Adrenal gland (tissue), 12 donors: ENCODE results near the gene TOR3A. TPM values are rescaled to one million over a fixed set of nuclear protein-coding genes. Genes with fewer than 3 reads are reported as not detected.
A peak's percentile ranks its signal among the peaks of the same experiment; 100 is the strongest.

Experiments used
- DNase-seq, 7 donors: peaks; one replicate each; pipeline ENCODE4 v3.0.0-alpha.2; 2019 to 2020
- H3K27ac ChIP-seq, 5 donors: fragments of 200-600 bp; sonication (generic) in 4 of 5; 1 replicate in 3 of 5; 2 replicates in 2 of 5; pipeline versions ENCODE4 v1.5.1 to v1.8.0; 2016 to 2020; ENCODE audit warnings: mild to moderate bottlenecking in 1 of 5
- H3K27me3 ChIP-seq: fragments of 200-600 bp; 2 replicates; pipeline ENCODE4 v1.8.0; 2021
- H3K36me3 ChIP-seq, 2 donors: fragments of 200-600 bp; replicated peaks in 1 of 2; 1 replicate in 1 of 2; 2 replicates in 1 of 2; pipeline versions ENCODE4 v1.5.1 to v1.8.0; 2018 to 2022
- H3K4me1 ChIP-seq, 2 donors: fragments of 200-600 bp; replicated peaks in 1 of 2; 1 replicate in 1 of 2; 2 replicates in 1 of 2; pipeline versions ENCODE4 v1.5.1 to v1.8.0; 2018 to 2021
- H3K4me3 ChIP-seq, 4 donors: fragments of 200-600 bp; sonication (generic) in 3 of 4; one replicate each; pipeline ENCODE4 v1.5.1; 2016 to 2018
- H3K9me3 ChIP-seq, 3 donors: fragments of 200-600 bp; sonication (generic) in 1 of 3; replicated peaks in 1 of 3; 1 replicate in 2 of 3; 2 replicates in 1 of 3; pipeline versions ENCODE4 v1.5.1 to v1.8.0; 2016 to 2021
- POLR2A ChIP-seq, 2 donors: fragments of 450-650 bp; IDR thresholded peaks; one replicate each; pipeline ENCODE4 v1.6.1; 2017; ENCODE audit warnings: antibody characterized with exemption in 2 of 2, mild to moderate bottlenecking in 2 of 2, moderate library complexity in 1 of 2
- WGBS, 4 donors: extraction: QIAGEN DNeasy Blood & Tissue Kit in 2 of 4; methylation state at CpG; one replicate each; pipeline versions ENCODE4 v1.1.5 to v1.1.7; 2013 to 2017; 5-methylcytosine and 5-hydroxymethylcytosine counted together
- intact Hi-C, 2 donors: fragments of 100-400 bp; cut with DNase I; formaldehyde crosslinking; loops; one replicate each; pipeline versions ENCODE4 v1.14.1 to v1.15.0; 2022 to 2023
- polyA plus RNA-seq, 3 donors: library from polyadenylated mRNA; stranded (reverse); fragments of 200-250 nt in 2 of 3; fragments of 350-450 nt in 1 of 3; fragmentation: Illumina TruSeq in 1 of 3; extraction: RNeasy Lipid Tissue Mini Kit (QIAGEN cat#74804) in 1 of 3; gene quantifications; one replicate each; pipeline ENCODE4 v1.2.3, GENCODE V29; 2013 to 2014
- total RNA-seq, 9 donors: library from RNA; depleted of rRNA in 4 of 9; stranded (reverse); fragments of >200 nt in 4 of 9; fragments of 120-200 nt in 1 of 9; fragmentation: NEBNext Ultra II Directional in 1 of 9; extraction: Animal tissue kit (Norgen Biotek cat#: 25700) in 1 of 9; gene quantifications; one replicate each; pipeline versions ENCODE4 v1.1.0 to v1.2.4, GENCODE V29; 2013 to 2023
- TF ChIP-seq, protein P1 (sequence below), 6 experiments: fragments of 450-650 bp in 4 of 6; fragments of 200-600 bp in 2 of 6; sonication (generic) in 1 of 6; IDR thresholded peaks; 1 replicate in 5 of 6; 2 replicates in 1 of 6; pipeline versions ENCODE4 v1.5.1 to v1.8.0; 2016 to 2021; ENCODE audit warnings: antibody characterized with exemption in 6 of 6, mild to moderate bottlenecking in 2 of 6, moderate library complexity in 1 of 6
- donor health status: healthy with polysubstance abuse.
- donor health status: Bipolar disorder and iron deficiency.
- donor health status: DM: yes; HTN: yes; CAD: no.
- donor health status: DM: no; HTN: no; CAD: no.
- donor health status: DM: no; HTN: no; CAD: no.
- donor health status: DM: yes; HTN: yes; CAD: no.

The TOR3A gene
- total and polyA plus RNA-seq, 12 donors: 6.8 to 53.5 (median 22.3) TPM

DNA sequence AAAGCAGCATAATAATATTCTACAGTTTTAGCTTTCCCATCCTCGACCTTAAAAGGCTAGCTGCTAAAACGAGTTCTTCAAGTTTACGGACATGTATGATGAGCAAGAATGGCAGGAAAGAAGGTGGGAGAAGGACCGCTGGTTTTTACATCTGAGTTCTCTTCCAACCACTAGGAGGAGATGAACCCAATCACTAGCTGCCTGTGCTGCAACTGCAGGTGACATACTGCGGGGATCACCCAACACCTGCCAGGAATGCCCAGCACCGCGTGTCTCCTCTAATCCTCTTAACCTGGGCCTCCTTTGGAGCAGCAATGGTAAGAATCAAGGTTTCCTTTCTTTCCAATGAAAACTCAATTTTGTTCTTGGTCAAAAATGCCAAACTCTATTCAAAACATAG lies 23.5 kb downstream of the TOR3A start:
- H3K27ac ChIP-seq: no peak overlapping the region
- 80 to 89% (median 81%) methylated on average over 7 of the region's 7 CpGs for WGBS, 4 donors
- peak in 1 of 7 donors; percentile 41 for DNase-seq
- H3K9me3 ChIP-seq: no peaks in the 10 kb centered on the region
- peaks cover 0 to 33% of the 10 kb centered on the region in 2 donors for H3K36me3 ChIP-seq
- no peaks in the 10 kb centered on the region for H3K27me3 ChIP-seq
- no peaks in the 10 kb centered on the region for H3K4me1 ChIP-seq
- intact Hi-C loops: no loop called here
- H3K4me3 ChIP-seq: no peak overlapping the region
- TF ChIP-seq, protein P1, sequence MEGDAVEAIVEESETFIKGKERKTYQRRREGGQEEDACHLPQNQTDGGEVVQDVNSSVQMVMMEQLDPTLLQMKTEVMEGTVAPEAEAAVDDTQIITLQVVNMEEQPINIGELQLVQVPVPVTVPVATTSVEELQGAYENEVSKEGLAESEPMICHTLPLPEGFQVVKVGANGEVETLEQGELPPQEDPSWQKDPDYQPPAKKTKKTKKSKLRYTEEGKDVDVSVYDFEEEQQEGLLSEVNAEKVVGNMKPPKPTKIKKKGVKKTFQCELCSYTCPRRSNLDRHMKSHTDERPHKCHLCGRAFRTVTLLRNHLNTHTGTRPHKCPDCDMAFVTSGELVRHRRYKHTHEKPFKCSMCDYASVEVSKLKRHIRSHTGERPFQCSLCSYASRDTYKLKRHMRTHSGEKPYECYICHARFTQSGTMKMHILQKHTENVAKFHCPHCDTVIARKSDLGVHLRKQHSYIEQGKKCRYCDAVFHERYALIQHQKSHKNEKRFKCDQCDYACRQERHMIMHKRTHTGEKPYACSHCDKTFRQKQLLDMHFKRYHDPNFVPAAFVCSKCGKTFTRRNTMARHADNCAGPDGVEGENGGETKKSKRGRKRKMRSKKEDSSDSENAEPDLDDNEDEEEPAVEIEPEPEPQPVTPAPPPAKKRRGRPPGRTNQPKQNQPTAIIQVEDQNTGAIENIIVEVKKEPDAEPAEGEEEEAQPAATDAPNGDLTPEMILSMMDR (IDR thresholded peaks at IDR 0.05): peak in 1 of 6 experiments; percentile 22
- no peak for TF ChIP-seq POLR2A (IDR thresholded peaks at IDR 0.05)

DNA sequence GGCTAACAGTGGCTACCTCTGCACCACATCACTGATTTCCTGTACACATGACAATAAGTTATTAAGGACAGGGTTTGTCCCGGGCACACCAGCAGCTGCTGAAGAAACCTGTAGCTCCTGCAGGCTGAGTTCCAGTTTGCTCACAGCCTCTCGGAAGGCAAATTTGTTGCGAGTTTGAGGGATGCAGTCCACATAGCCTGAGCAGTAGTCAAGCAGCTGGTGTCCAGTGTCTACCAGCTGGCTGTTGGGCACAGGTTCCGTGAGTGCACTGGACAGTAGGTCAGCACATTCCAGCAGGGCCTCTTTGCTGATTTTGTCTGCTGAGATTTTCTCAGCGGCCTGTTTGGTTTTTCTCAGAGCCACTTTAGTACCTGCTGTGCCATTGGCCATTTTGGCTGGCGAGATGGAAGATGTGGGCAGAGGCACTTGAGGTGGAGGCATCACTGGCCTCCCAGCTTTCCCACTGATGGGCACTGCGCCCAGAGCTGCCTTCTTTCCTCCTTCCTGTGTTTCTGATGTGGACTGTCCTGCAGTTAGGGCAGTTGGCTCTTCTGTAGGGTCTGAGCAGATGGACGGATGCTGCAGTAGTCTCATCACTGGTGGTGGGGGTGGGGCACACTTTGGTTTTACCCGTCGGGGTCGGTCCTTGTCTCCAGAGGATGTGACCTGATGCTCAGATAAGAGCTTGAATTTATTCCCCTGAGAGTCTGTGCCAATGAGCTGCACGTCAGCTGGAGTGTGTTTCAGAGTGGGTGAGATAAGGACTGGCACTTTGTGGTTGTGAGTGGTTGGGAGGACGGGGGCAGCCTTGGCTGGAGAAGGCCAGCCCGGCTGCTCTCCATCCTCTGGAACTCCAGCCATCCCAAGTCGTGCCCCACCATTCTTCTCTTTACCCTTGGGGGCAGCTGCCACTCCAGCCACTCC lies 26.1 kb downstream of the TOR3A start:
- peak in 3 of 7 donors; percentile 41 to 48 (median 42) for DNase-seq
- 64 to 78% (median 66%) methylated on average over 10 to 15 of the region's 15 CpGs for WGBS, 4 donors
- H3K27me3 ChIP-seq: no peaks in the 10 kb centered on the region
- H3K4me1 ChIP-seq: no peaks in the 10 kb centered on the region
- H3K9me3 ChIP-seq: no peaks in the 10 kb centered on the region
- H3K36me3 ChIP-seq: peaks cover 0 to 43% of the 10 kb centered on the region in 2 donors
- no peak overlapping the region for H3K4me3 ChIP-seq
- no peak overlapping the region for H3K27ac ChIP-seq
- intact Hi-C loops: no loop called here
- TF ChIP-seq, protein P1 (IDR thresholded peaks at IDR 0.05): no peak
- TF ChIP-seq POLR2A (IDR thresholded peaks at IDR 0.05): no peak

DNA sequence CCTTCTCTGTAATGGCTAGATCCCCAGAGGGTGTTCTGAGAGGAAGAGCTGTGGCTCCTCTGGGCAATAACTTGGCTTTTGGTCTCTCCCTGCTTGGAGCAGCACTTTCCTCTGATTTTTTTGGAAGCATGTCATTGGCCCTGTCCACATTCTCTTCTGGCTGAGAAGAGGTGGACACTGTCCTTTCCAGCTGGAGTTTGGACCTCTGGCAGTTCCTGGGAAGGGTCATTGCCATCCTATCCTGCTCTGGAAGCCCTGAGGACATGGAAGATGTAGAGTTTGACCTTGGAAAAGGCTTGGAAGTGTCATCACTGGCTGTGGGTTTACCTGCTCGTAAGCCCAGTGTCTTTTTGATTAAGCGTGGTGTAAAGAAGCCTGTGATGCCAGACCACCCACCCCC lies 26.8 kb downstream of the TOR3A start:
- 95 to 100% (median 98%) methylated on average over 2 of the region's 2 CpGs for WGBS, 4 donors
- no peak for DNase-seq
- Histone ChIP-seq H3K36me3 (peaks cover 0 to 43% of the 10 kb centered on the region in 2 donors), H3K9me3 (no peaks in the 10 kb centered on the region), H3K27me3 (no peaks in the 10 kb centered on the region), H3K27ac (no peak overlapping the region), H3K4me1 (no peaks in the 10 kb centered on the region), H3K4me3 (no peak overlapping the region)
- intact Hi-C loops: no loop called here
- TF ChIP-seq, protein P1 (IDR thresholded peaks at IDR 0.05): no peak
- TF ChIP-seq POLR2A (IDR thresholded peaks at IDR 0.05): no peak

DNA sequence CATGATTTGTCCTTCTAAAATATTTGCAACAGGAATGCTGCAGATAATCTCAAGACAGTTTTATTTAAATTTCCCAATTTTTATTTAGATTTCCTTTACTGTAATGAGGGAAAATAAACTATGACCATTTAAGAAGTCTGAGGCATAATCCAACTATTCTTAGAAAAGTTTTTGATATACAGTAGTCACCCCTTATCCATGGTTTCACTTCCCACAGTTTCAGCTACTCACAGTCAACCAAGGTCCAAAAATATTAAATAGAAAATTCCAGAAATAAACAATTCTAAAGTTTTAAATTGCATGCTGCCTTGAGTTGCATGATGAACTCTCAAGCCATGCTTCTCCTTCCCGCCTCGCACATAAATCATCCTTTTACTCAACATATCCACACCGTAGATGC lies 33.3 kb downstream of the TOR3A start:
- no peak overlapping the region for H3K27ac ChIP-seq
- DNase-seq: no peak
- intact Hi-C loops: no loop called here
- WGBS, 4 donors: 85 to 90% (median 88%) methylated on average over 3 of the region's 3 CpGs
- H3K4me3 ChIP-seq: no peak overlapping the region
- no peaks in the 10 kb centered on the region for H3K9me3 ChIP-seq
- H3K4me1 ChIP-seq: peaks cover 0 to 3% of the 10 kb centered on the region in 2 donors
- no peak for TF ChIP-seq POLR2A (IDR thresholded peaks at IDR 0.05)
- TF ChIP-seq, protein P1 (IDR thresholded peaks at IDR 0.05): no peak
- no peaks in the 10 kb centered on the region for H3K27me3 ChIP-seq
- H3K36me3 ChIP-seq: peaks cover 0 to 39% of the 10 kb centered on the region in 2 donors
